Tibial artery (tissue), 4 donors: Measurements from ENCODE around the gene HNRNPH2.

Source experiments
- DNase-seq, 2 donors: peaks; one replicate each; pipeline ENCODE4 v3.0.0-alpha.2; 2019
- H3K27ac ChIP-seq, 2 donors: fragments of 200-600 bp; sonication (generic) in 1 of 2; 1 replicate in 1 of 2; 2 replicates in 1 of 2; pipeline ENCODE4 v1.5.1; 2018 to 2019; ENCODE audit warnings: mild to moderate bottlenecking in 1 of 2
- H3K27me3 ChIP-seq, 2 donors: fragments of 200-600 bp; sonication (generic) in 1 of 2; one replicate each; pipeline versions ENCODE4 v1.5.1 to v1.6.0; 2016 to 2019
- H3K36me3 ChIP-seq, 3 donors: fragments of 200-600 bp; sonication (generic) in 2 of 3; one replicate each; pipeline ENCODE4 v1.5.1; 2016 to 2019; ENCODE audit warnings: mild to moderate bottlenecking in 2 of 3
- H3K4me1 ChIP-seq, 4 donors: fragments of 200-600 bp; sonication (generic) in 2 of 4; 1 replicate in 3 of 4; 2 replicates in 1 of 4; pipeline ENCODE4 v1.5.1; 2016 to 2019
- H3K4me3 ChIP-seq, 2 donors: fragments of 200-600 bp; sonication (generic) in 1 of 2; 1 replicate in 1 of 2; 2 replicates in 1 of 2; pipeline ENCODE4 v1.5.1; 2018 to 2019; ENCODE audit warnings: mild to moderate bottlenecking in 2 of 2
- H3K9me3 ChIP-seq, 3 donors: fragments of 200-600 bp; sonication (generic) in 1 of 3; one replicate each; pipeline ENCODE4 v1.5.1; 2016 to 2019
- intact Hi-C: fragments of 100-400 bp; cut with DNase I; formaldehyde crosslinking; loops from one replicate; pipeline ENCODE4 v1.15.0; 2023; ENCODE audit warnings: low total_unique reads
- TF ChIP-seq, protein P1 (sequence below), 2 experiments: fragments of 200-600 bp in 1 of 2; fragments of 450-650 bp in 1 of 2; IDR thresholded peaks; one replicate each; pipeline ENCODE4 v1.5.1; 2017 to 2019; ENCODE audit warnings: antibody characterized with exemption in 2 of 2, mild to moderate bottlenecking in 1 of 2, moderate library complexity in 1 of 2

HNRNPH2 gene

DNA sequence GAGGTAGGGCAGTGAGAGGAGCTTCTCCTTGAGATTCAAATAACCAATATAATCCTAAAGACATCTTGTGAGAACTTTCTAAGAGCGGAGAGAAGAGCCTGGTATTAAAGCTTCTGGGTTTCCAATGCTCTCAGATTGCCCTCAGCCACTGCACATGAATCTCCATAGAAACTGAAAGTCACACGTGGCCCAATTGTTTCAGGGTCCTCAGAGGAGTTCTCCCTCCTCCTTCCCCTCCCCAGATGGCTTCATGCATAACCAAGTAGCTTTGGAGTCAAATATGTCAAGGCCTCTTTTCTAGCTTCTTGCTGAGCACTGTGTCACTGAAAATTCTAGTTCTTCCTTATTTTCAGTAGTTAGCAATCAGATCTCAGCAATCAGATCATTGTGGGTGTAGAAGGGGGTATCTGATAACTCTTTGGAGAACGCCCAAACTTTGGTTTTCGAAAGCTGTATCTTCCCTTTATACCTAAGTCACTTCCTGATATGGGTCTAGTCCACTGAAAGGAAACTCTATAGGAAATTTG, 24.3 kb upstream of the HNRNPH2 start:
- no peak overlapping the region for H3K4me3 ChIP-seq
- DNase-seq: no peak

DNA sequence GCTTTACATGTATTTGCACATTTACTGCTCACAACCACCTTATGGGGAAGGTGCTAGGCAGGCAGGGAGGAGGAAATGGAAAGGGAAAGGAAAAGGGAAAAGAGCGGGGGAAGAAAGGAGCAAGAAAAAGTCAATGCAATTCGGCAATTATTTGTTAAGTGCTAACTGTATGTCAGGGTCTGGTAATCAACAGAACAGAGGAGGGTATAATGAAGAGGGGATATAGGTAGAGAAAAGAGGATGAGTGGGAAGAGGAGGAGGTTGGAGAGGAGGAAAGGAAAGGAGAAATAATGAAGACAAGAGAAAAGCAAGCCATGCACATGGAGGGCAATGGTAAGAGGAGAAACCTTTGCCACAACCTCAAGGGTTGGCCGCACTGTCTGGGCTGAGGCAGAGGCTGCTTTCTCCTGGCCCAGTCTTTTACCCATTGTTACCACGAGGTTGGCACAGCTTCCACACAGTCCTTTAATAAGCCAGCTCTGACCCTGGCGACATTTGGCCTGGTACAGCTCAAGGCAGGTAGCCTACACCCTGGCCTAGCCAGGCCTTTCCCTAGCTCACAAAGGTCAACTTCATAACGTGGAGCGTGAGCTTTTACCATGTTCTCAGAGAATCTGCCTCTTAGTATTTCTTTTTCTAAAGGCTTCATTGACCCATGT, 22.9 kb upstream of the HNRNPH2 start:
- Histone ChIP-seq H3K27me3 (no peaks in the 10 kb centered on the region), H3K36me3 (no peaks in the 10 kb centered on the region), H3K27ac (no peak overlapping the region), H3K9me3 (no peaks in the 10 kb centered on the region), H3K4me1 (no peaks in the 10 kb centered on the region), H3K4me3 (no peak overlapping the region)
- intact Hi-C loops: no loop called here
- no peak for DNase-seq
- TF ChIP-seq, protein P1, sequence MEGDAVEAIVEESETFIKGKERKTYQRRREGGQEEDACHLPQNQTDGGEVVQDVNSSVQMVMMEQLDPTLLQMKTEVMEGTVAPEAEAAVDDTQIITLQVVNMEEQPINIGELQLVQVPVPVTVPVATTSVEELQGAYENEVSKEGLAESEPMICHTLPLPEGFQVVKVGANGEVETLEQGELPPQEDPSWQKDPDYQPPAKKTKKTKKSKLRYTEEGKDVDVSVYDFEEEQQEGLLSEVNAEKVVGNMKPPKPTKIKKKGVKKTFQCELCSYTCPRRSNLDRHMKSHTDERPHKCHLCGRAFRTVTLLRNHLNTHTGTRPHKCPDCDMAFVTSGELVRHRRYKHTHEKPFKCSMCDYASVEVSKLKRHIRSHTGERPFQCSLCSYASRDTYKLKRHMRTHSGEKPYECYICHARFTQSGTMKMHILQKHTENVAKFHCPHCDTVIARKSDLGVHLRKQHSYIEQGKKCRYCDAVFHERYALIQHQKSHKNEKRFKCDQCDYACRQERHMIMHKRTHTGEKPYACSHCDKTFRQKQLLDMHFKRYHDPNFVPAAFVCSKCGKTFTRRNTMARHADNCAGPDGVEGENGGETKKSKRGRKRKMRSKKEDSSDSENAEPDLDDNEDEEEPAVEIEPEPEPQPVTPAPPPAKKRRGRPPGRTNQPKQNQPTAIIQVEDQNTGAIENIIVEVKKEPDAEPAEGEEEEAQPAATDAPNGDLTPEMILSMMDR (IDR thresholded peaks at IDR 0.05): no peak

More for the DNA sequence above, 24.3 kb upstream of the HNRNPH2 start:
- H3K27me3 ChIP-seq: no peaks in the 10 kb centered on the region
- H3K36me3 ChIP-seq: no peaks in the 10 kb centered on the region
- no peaks in the 10 kb centered on the region for H3K4me1 ChIP-seq
- no peaks in the 10 kb centered on the region for H3K9me3 ChIP-seq
- TF ChIP-seq, protein P1 (IDR thresholded peaks at IDR 0.05): no peak
- no peak overlapping the region for H3K27ac ChIP-seq
- intact Hi-C loops: no loop called here

GRCh38 chrX:101385795-101386541, 22.1 kb upstream of the HNRNPH2 start, which contains the start of gene BTK:
TSS of gene BTK (minus strand) at chrX:101386191. CDS start at chrX:101375284, 10,907 bp downstream.
- Histone ChIP-seq H3K9me3 (no peaks in the 10 kb centered on the region), H3K27ac (no peak within 1 kb of the TSS), H3K27me3 (no peaks in the 10 kb centered on the region), H3K4me1 (no peaks in the 10 kb centered on the region), H3K36me3 (no peaks in the 10 kb centered on the region), H3K4me3 (no peak within 1 kb of the TSS)
- TF ChIP-seq, protein P1 (IDR thresholded peaks at IDR 0.05): no peak
- no peak for DNase-seq
- intact Hi-C loops: no loop called here

GRCh38 chrX:101386542-101386885, 21.5 kb upstream of the HNRNPH2 start:
- no peak for DNase-seq
- TF ChIP-seq, protein P1 (IDR thresholded peaks at IDR 0.05): no peak
- H3K4me1 ChIP-seq: peaks cover 0 to 1% (median 0%) of the 10 kb centered on the region in 4 donors
- no peaks in the 10 kb centered on the region for H3K9me3 ChIP-seq
- H3K27me3 ChIP-seq: no peaks in the 10 kb centered on the region
- intact Hi-C loops: no loop called here
- H3K4me3 ChIP-seq: no peak overlapping the region
- H3K27ac ChIP-seq: no peak overlapping the region
- no peaks in the 10 kb centered on the region for H3K36me3 ChIP-seq

GRCh38 chrX:101388604-101389003, 19.4 kb upstream of the HNRNPH2 start:
- Histone ChIP-seq H3K27ac (no peak overlapping the region), H3K27me3 (no peaks in the 10 kb centered on the region), H3K9me3 (no peaks in the 10 kb centered on the region), H3K4me1 (peaks cover 0 to 5% (median 0%) of the 10 kb centered on the region in 4 donors), H3K36me3 (no peaks in the 10 kb centered on the region), H3K4me3 (no peak overlapping the region)
- TF ChIP-seq, protein P1 (IDR thresholded peaks at IDR 0.05): no peak
- intact Hi-C loops: no loop called here
- DNase-seq: no peak
